A549 (cell line): ENCODE data around the gene RHBDL1.

ENCODE experiments used
- EP300 ChIP-seq, 2 experiments: fragments of >200 bp; sonication (Bioruptor Twin); formaldehyde crosslinking; IDR thresholded peaks; 2 replicates in 1 of 2; 3 replicates in 1 of 2; pipeline ENCODE4 v1.6.1; 2016 to 2017
- MYC ChIP-seq: IDR thresholded peaks from 2 replicates; pipeline ENCODE4 v1.6.1; 2012; ENCODE audit warnings: mild to moderate bottlenecking, inconsistent platforms, low read length, improper control_type of control experiment, borderline replicate concordance
- TF ChIP-seq, protein P1 (sequence below): IDR thresholded peaks from 2 replicates; pipeline ENCODE4 v1.6.1; 2012

DNA sequence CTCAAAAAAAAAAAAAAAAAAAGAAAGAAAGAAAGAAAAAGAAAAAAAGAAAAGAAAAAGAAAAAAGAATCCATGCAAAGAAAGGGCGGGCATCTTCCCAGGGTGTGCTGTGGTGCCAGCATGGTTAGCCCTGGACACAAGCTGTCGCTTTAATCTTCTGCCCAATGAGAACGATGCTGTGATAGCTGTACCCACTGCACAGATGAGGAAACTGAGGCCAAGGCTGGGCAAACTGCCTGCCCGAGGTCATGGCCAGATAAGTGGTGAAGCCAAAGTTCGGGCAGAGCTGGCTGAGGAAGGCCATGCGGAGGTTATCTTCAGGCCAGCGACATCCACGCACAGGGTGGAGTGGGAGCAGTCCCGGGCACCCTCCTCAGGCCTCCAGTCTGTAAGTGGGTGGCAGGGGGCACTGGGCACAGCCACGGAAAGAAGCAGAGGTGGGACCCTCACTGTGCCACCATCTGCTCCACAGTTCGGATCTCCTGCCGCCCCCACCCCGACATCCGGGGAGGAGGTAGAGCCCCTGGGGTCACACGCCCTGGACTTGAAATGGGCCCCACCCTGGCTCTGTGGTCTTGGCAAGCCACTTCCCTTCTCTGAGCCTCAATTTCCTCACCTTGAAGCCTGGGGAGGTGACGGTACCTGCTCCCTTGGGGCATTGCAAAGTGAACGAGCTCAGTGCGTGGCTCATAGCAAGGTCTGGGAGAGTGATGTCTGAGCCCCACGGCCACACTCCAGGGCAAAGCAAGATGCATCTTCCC lies 23.6 kb downstream of the RHBDL1 start:
- TF ChIP-seq EP300 (IDR thresholded peaks at IDR 0.05) (no peak), MYC (no peak)
- TF ChIP-seq, protein P1, sequence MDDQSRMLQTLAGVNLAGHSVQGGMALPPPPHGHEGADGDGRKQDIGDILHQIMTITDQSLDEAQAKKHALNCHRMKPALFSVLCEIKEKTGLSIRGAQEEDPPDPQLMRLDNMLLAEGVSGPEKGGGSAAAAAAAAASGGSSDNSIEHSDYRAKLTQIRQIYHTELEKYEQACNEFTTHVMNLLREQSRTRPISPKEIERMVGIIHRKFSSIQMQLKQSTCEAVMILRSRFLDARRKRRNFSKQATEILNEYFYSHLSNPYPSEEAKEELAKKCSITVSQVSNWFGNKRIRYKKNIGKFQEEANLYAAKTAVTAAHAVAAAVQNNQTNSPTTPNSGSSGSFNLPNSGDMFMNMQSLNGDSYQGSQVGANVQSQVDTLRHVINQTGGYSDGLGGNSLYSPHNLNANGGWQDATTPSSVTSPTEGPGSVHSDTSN, result no peak
